T-helper 2 cell treated with Interferon-gamma antibody and Interleukin-4, amounts not matched to agents 5 μg/mL and 100 μg/mL, for 36 hours (primary cell): ENCODE data around the gene THBS1.

ENCODE experiments used
- DNase-seq: peaks from one replicate; pipeline ENCODE4 v3.0.0; 2021; ENCODE audit warnings: low spot score
- H3K27ac Mint-ChIP-seq: one replicate; pipeline ENCODE4 v1.8.0; 2021; ENCODE audit warnings: mild to moderate bottlenecking, mixed read lengths
- H3K27me3 Mint-ChIP-seq: one replicate; pipeline ENCODE4 v1.8.0; 2021; ENCODE audit warnings: low read depth, mixed read lengths
- H3K36me3 Mint-ChIP-seq: one replicate; pipeline ENCODE4 v1.8.0; 2021; ENCODE audit warnings: low read depth, mixed read lengths
- H3K4me1 Mint-ChIP-seq: one replicate; pipeline ENCODE4 v1.8.0; 2021; ENCODE audit warnings: low read depth, mixed read lengths
- H3K4me3 Mint-ChIP-seq: one replicate; pipeline ENCODE4 v1.8.0; 2022; ENCODE audit warnings: mild to moderate bottlenecking, moderate library complexity, mixed read lengths
- H3K9me3 Mint-ChIP-seq: one replicate; pipeline ENCODE4 v1.8.0; 2021; ENCODE audit warnings: mixed read lengths

The THBS1 gene

GRCh38 chr15:39581793-39582285 lies 960 bp downstream of the THBS1 start:
- H3K27me3 Mint-ChIP-seq = peaks cover 60% of the 10 kb centered on the region
- H3K27ac Mint-ChIP-seq = no peak overlapping the region

GRCh38 chr15:39582286-39582976 lies 1.6 kb downstream of the THBS1 start:
- peak overlapping the region; percentile 50 for H3K4me3 Mint-ChIP-seq
- peaks cover 11% of the 10 kb centered on the region for H3K4me1 Mint-ChIP-seq
- H3K36me3 Mint-ChIP-seq = no peaks in the 10 kb centered on the region
- no peak for DNase-seq
- no peaks in the 10 kb centered on the region for H3K9me3 Mint-ChIP-seq
- H3K27me3 Mint-ChIP-seq = peaks cover 60% of the 10 kb centered on the region
- no peak overlapping the region for H3K27ac Mint-ChIP-seq

More at GRCh38 chr15:39581793-39582285, 960 bp downstream of the THBS1 start:
- Mint-ChIP-seq H3K4me3 (peak overlapping the region; percentile 50), H3K9me3 (no peaks in the 10 kb centered on the region), H3K4me1 (peaks cover 11% of the 10 kb centered on the region), H3K36me3 (no peaks in the 10 kb centered on the region)
- DNase-seq = no peak

GRCh38 chr15:39582977-39583595 lies 2.2 kb downstream of the THBS1 start:
- peaks cover 57% of the 10 kb centered on the region for H3K27me3 Mint-ChIP-seq
- no peaks in the 10 kb centered on the region for H3K36me3 Mint-ChIP-seq
- DNase-seq = no peak
- H3K9me3 Mint-ChIP-seq = no peaks in the 10 kb centered on the region
- peaks cover 11% of the 10 kb centered on the region for H3K4me1 Mint-ChIP-seq
- H3K27ac Mint-ChIP-seq = no peak overlapping the region
- no peak overlapping the region for H3K4me3 Mint-ChIP-seq

DNA sequence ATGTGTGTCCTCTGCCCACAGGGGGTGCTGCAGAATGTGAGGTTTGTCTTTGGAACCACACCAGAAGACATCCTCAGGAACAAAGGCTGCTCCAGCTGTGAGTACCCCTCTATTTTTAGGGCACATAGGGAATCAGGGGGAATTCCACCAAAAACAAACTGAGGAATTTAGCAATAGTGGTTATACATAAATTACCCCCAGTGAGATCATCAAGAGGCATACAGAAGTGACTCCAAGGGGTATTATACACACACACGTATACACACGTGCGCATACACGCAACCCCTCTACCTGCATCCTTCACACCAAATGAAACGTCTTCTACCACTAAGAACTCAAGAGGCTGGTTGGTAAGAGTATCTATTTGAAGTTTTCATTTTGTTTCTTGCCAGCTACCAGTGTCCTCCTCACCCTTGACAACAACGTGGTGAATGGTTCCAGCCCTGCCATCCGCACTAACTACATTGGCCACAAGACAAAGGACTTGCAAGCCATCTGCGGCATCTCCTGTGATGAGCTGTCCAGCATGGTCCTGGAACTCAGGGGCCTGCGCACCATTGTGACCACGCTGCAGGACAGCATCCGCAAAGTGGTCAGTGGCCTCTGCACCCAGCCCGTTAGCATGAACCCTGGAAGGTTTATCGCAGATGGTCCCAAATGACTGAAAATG lies 2.9 kb downstream of the THBS1 start:
- Mint-ChIP-seq H3K27ac (no peak overlapping the region), H3K27me3 (peaks cover 51% of the 10 kb centered on the region), H3K9me3 (no peaks in the 10 kb centered on the region), H3K4me3 (no peak overlapping the region), H3K4me1 (peaks cover 11% of the 10 kb centered on the region), H3K36me3 (no peaks in the 10 kb centered on the region)
- no peak for DNase-seq

DNA sequence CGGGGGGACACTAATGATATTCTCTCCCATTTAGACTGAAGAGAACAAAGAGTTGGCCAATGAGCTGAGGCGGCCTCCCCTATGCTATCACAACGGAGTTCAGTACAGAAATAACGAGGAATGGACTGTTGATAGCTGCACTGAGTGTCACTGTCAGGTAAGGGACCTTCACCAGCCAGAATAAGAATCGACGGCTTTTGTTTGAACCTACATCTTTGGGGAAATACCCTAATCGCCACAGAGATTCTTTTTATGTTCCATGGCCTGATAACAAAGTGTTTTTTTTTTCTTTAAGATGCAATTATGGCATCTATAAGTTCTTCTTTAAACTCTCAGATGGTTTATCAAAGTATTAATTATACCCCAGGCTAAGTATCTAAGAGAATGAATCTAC lies 3.4 kb downstream of the THBS1 start:
- no peaks in the 10 kb centered on the region for H3K36me3 Mint-ChIP-seq
- H3K27me3 Mint-ChIP-seq = peaks cover 46% of the 10 kb centered on the region
- H3K27ac Mint-ChIP-seq = no peak overlapping the region
- DNase-seq = no peak
- H3K4me1 Mint-ChIP-seq = peaks cover 11% of the 10 kb centered on the region
- H3K4me3 Mint-ChIP-seq = no peak overlapping the region
- no peaks in the 10 kb centered on the region for H3K9me3 Mint-ChIP-seq

DNA sequence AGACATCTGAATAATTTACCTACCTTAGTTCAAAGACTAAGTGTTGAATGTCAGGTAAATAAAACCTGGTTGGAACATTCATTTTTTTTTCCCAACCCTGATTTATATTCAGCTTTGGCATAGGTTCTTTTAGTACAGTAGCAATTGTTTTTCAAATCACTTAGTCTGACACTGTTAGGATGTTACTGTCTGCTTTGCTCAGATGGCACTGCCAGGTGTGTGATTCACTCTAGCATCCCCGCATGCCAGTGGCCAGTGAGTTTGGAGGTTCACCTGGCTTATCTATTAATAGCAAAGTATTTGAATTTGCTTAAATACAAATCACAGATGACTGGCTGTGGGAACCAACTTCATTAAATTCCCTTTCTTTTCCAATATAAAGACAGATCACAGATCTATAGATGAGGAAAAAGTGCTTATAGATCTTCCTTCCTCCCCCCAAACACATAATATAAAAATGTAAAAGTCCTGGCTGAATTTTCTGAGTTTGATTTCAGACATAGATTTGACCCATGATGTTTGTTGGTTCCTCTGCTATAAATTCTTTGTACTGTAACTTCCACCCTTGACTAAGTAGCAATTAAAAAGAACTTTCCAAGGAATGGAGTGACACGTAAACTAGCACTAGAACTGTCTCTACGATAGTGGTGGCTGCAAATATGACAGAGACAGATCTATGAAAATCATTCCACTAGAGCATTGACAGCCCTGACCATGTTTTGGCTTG lies 3.9 kb downstream of the THBS1 start:
- Mint-ChIP-seq H3K27ac (no peak overlapping the region), H3K4me3 (no peak overlapping the region)
- DNase-seq = no peak

DNA sequence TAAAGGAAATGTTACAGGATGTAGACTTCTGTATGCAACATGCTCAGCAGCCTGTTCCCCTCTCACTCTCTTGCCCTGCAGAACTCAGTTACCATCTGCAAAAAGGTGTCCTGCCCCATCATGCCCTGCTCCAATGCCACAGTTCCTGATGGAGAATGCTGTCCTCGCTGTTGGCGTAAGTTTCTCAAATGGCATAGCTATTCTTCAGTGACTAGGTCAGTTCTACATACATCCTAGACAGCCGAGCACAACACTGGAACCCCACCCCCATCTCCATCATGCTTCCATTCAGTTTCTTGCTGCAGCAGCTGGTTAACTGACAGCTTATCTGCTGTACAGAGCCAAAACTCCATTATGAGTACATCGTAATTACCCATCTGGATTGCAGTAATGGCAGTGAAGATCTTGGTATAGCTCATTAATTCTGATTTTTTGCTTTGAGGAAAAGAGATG lies 4.5 kb downstream of the THBS1 start:
- Mint-ChIP-seq H3K4me3 (no peak overlapping the region), H3K36me3 (no peaks in the 10 kb centered on the region), H3K9me3 (no peaks in the 10 kb centered on the region), H3K4me1 (peaks cover 8% of the 10 kb centered on the region), H3K27me3 (peaks cover 39% of the 10 kb centered on the region), H3K27ac (no peak overlapping the region)
- DNase-seq = no peak

More for the DNA sequence above, 3.9 kb downstream of the THBS1 start:
- Mint-ChIP-seq H3K36me3 (no peaks in the 10 kb centered on the region), H3K4me1 (peaks cover 10% of the 10 kb centered on the region), H3K27me3 (peaks cover 40% of the 10 kb centered on the region), H3K9me3 (no peaks in the 10 kb centered on the region)

GRCh38 chr15:39585871-39586301 lies 5.0 kb downstream of the THBS1 start:
- DNase-seq = no peak
- no peak overlapping the region for H3K27ac Mint-ChIP-seq
- H3K9me3 Mint-ChIP-seq = no peaks in the 10 kb centered on the region
- peaks cover 8% of the 10 kb centered on the region for H3K4me1 Mint-ChIP-seq
- H3K27me3 Mint-ChIP-seq = peaks cover 39% of the 10 kb centered on the region
- H3K4me3 Mint-ChIP-seq = no peak overlapping the region
- no peaks in the 10 kb centered on the region for H3K36me3 Mint-ChIP-seq

GRCh38 chr15:39586387-39587095 lies 5.7 kb downstream of the THBS1 start:
- Mint-ChIP-seq H3K4me1 (peaks cover 4% of the 10 kb centered on the region), H3K27me3 (peaks cover 35% of the 10 kb centered on the region)

GRCh38 chr15:39587096-39587721 lies 6.3 kb downstream of the THBS1 start:
- Mint-ChIP-seq H3K9me3 (no peaks in the 10 kb centered on the region), H3K27me3 (peaks cover 28% of the 10 kb centered on the region), H3K4me3 (no peak overlapping the region), H3K4me1 (peaks cover 2% of the 10 kb centered on the region), H3K36me3 (no peaks in the 10 kb centered on the region), H3K27ac (no peak overlapping the region)
- no peak for DNase-seq

More at GRCh38 chr15:39586387-39587095, 5.7 kb downstream of the THBS1 start:
- Mint-ChIP-seq H3K4me3 (no peak overlapping the region), H3K36me3 (no peaks in the 10 kb centered on the region), H3K9me3 (no peaks in the 10 kb centered on the region), H3K27ac (peak overlapping the region; percentile 7)
- DNase-seq = no peak

- Mint-ChIP-seq H3K9me3 (no peaks in the 10 kb centered on the region), H3K4me3 (no peak overlapping the region), H3K36me3 (no peaks in the 10 kb centered on the region), H3K4me1 (peaks cover 2% of the 10 kb centered on the region), H3K27ac (no peak overlapping the region), H3K27me3 (peaks cover 24% of the 10 kb centered on the region)
- no peak for DNase-seq
These were observed 7.1 kb downstream of the THBS1 start for GRCh38 chr15:39587731-39588530.

DNA sequence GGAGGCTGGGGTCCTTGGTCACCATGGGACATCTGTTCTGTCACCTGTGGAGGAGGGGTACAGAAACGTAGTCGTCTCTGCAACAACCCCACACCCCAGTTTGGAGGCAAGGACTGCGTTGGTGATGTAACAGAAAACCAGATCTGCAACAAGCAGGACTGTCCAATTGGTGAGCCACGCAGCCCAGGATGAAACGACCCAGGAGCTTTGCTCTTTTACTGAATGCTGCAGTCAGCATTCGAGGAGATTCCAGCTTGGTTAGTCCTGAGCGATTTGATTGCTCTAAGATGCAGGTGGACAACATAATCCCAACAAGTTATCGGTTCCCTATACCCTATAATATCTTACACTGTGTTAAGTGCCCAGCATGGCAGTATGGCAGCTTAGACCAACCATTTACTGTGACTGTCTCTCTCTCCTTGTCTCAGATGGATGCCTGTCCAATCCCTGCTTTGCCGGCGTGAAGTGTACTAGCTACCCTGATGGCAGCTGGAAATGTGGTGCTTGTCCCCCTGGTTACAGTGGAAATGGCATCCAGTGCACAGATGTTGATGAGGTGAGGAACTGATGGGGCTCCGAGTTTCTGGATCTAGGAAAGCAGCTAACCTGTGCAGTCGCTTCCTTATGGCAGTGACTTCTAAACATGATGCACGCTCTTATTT lies 7.8 kb downstream of the THBS1 start:
- H3K4me1 Mint-ChIP-seq = peaks cover 2% of the 10 kb centered on the region
- no peak for DNase-seq
- H3K36me3 Mint-ChIP-seq = no peaks in the 10 kb centered on the region
- H3K9me3 Mint-ChIP-seq = no peaks in the 10 kb centered on the region
- no peak overlapping the region for H3K4me3 Mint-ChIP-seq
- H3K27me3 Mint-ChIP-seq = peaks cover 19% of the 10 kb centered on the region
- H3K27ac Mint-ChIP-seq = no peak overlapping the region
